ENCODE measurements around the gene TTYH2.

Gene TTYH2

GRCh38 chr17:74244548-74244947, 31.2 kb downstream of the TTYH2 start:
- no peaks in the 10 kb centered on the region for H4K20me1 ChIP-seq (ENCODE audit: insufficient read depth, low read length)
- H3K79me2 ChIP-seq (ENCODE audit: insufficient read depth, low read length) = no peaks in the 10 kb centered on the region
- H3K27ac ChIP-seq (ENCODE audit: low read depth, low read length, poor library complexity, severe bottlenecking) = no peak overlapping the region
- no peak overlapping the region for H2AFZ ChIP-seq (ENCODE audit: low read length)
- H3K4me1 ChIP-seq (ENCODE audit: insufficient read depth, low read length, severe bottlenecking) = no peaks in the 10 kb centered on the region
- H3K27me3 ChIP-seq (ENCODE audit: insufficient read depth, low read length) = peaks cover 4% of the 10 kb centered on the region; the same call in 1 of the 2 replicates
- H3K36me3 ChIP-seq (ENCODE audit: insufficient read depth, low read length) = no peaks in the 10 kb centered on the region; the same call in 1 of the 2 replicates
- TF ChIP-seq CTCF (IDR thresholded peaks at IDR 0.05; ENCODE audit: low read length) (no peak), EZH2 (IDR thresholded peaks at IDR 0.05; ENCODE audit: borderline replicate concordance, low read length) (no peak)
- no peak overlapping the region for H3K4me3 ChIP-seq (ENCODE audit: low read depth, low read length, poor library complexity, severe bottlenecking)
- H3F3A ChIP-seq (ENCODE audit: insufficient read depth, low read length) = no peaks in the 10 kb centered on the region
- no peak overlapping the region for H3K9ac ChIP-seq (ENCODE audit: low read length)
- no peaks in the 10 kb centered on the region for H3K9me2 ChIP-seq (ENCODE audit: low read depth, low read length)
- H3K9me3 ChIP-seq (ENCODE audit: low read length) = no peaks in the 10 kb centered on the region
- H3K4me2 ChIP-seq (ENCODE audit: low read length) = no peak overlapping the region

GRCh38 chr17:74245145-74245831, 31.9 kb downstream of the TTYH2 start:
- no peak overlapping the region for H3K4me2 ChIP-seq (ENCODE audit: low read length)
- TF ChIP-seq CTCF (IDR thresholded peaks at IDR 0.05; ENCODE audit: low read length) (no peak), EZH2 (IDR thresholded peaks at IDR 0.05; ENCODE audit: borderline replicate concordance, low read length) (no peak)
- H3K9ac ChIP-seq (ENCODE audit: low read length) = no peak overlapping the region
- H2AFZ ChIP-seq (ENCODE audit: low read length) = no peak overlapping the region
- H3K27ac ChIP-seq (ENCODE audit: low read depth, low read length, poor library complexity, severe bottlenecking) = no peak overlapping the region
- H3F3A ChIP-seq (ENCODE audit: insufficient read depth, low read length) = no peaks in the 10 kb centered on the region
- H3K9me3 ChIP-seq (ENCODE audit: low read length) = no peaks in the 10 kb centered on the region
- H3K4me1 ChIP-seq (ENCODE audit: insufficient read depth, low read length, severe bottlenecking) = no peaks in the 10 kb centered on the region
- no peaks in the 10 kb centered on the region for H4K20me1 ChIP-seq (ENCODE audit: insufficient read depth, low read length)
- no peaks in the 10 kb centered on the region; the same call in 1 of the 2 replicates for H3K36me3 ChIP-seq (ENCODE audit: insufficient read depth, low read length)
- H3K27me3 ChIP-seq (ENCODE audit: insufficient read depth, low read length) = peaks cover 4% of the 10 kb centered on the region; the same call in 1 of the 2 replicates
- H3K9me2 ChIP-seq (ENCODE audit: low read depth, low read length) = no peaks in the 10 kb centered on the region
- H3K79me2 ChIP-seq (ENCODE audit: insufficient read depth, low read length) = no peaks in the 10 kb centered on the region
- H3K4me3 ChIP-seq (ENCODE audit: low read depth, low read length, poor library complexity, severe bottlenecking) = no peak overlapping the region

- H3K4me1 ChIP-seq (ENCODE audit: insufficient read depth, low read length, severe bottlenecking) = no peaks in the 10 kb centered on the region
- no peak overlapping the region for H2AFZ ChIP-seq (ENCODE audit: low read length)
- H3F3A ChIP-seq (ENCODE audit: insufficient read depth, low read length) = no peaks in the 10 kb centered on the region
- no peak overlapping the region for H3K4me3 ChIP-seq (ENCODE audit: low read depth, low read length, poor library complexity, severe bottlenecking)
- peaks cover 4% of the 10 kb centered on the region; the same call in 1 of the 2 replicates for H3K27me3 ChIP-seq (ENCODE audit: insufficient read depth, low read length)
- H3K9me2 ChIP-seq (ENCODE audit: low read depth, low read length) = no peaks in the 10 kb centered on the region
- H3K9ac ChIP-seq (ENCODE audit: low read length) = no peak overlapping the region
- TF ChIP-seq CTCF (IDR thresholded peaks at IDR 0.05; ENCODE audit: low read length) (no peak), EZH2 (IDR thresholded peaks at IDR 0.05; ENCODE audit: borderline replicate concordance, low read length) (no peak)
- no peaks in the 10 kb centered on the region for H4K20me1 ChIP-seq (ENCODE audit: insufficient read depth, low read length)
- no peaks in the 10 kb centered on the region for H3K9me3 ChIP-seq (ENCODE audit: low read length)
- H3K4me2 ChIP-seq (ENCODE audit: low read length) = no peak overlapping the region
- no peak overlapping the region for H3K27ac ChIP-seq (ENCODE audit: low read depth, low read length, poor library complexity, severe bottlenecking)
- no peaks in the 10 kb centered on the region for H3K79me2 ChIP-seq (ENCODE audit: insufficient read depth, low read length)
- H3K36me3 ChIP-seq (ENCODE audit: insufficient read depth, low read length) = no peaks in the 10 kb centered on the region; the same call in 1 of the 2 replicates
These were observed 32.5 kb downstream of the TTYH2 start for GRCh38 chr17:74245871-74246270.

Measured in OCI-LY1 (cell line).